MM.1S (cell line): ENCODE measurements around the gene PRADC1.

Experiments used
- CTCF ChIP-seq: fragments of 300-600 bp; sonication (generic); IDR thresholded peaks from 2 replicates; pipeline ENCODE4 v1.5.1; 2016; ENCODE audit warnings: antibody characterized with exemption, low read length, mixed read lengths
- EZH2 ChIP-seq: fragments of 300-600 bp; sonication (generic); optimal IDR thresholded peaks from 2 replicates; pipeline ENCODE3; 2017; ENCODE audit warnings: low read depth, mild to moderate bottlenecking, antibody characterized with exemption, low read length, mixed read lengths
- EZH2phosphoT487 ChIP-seq: fragments of 300-600 bp; sonication (generic); IDR thresholded peaks from 2 replicates; pipeline ENCODE4 v1.6.1; 2018; ENCODE audit warnings: antibody characterized with exemption, low read length

DNA sequence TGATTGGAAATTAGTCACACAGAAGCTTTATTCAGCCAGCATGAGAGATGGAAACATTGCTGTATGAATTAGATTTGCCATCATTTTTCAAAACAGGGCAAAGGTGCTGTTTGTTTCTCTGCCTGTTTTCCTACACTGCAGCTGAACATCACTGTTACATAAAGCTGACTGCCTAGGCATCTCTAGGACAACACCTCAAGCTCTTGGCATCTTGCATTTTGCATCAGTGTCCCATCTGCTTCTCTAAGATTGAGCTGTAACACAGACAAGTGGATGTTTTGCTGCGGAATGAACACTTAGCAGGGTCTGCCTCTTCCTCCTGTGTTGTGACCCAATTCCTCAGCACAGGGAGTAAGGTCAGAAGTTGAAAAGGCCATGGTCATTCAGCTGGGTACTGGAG lies 5.9 kb upstream of the PRADC1 start:
- TF ChIP-seq CTCF (no peak), EZH2phosphoT487 (no peak), EZH2 (no peak)
